Epidermal melanocyte (primary cell): ENCODE measurements around the gene SLC39A11.

Experiments
- DNase-seq: peaks from one replicate; pipeline ENCODE4 v3.0.0; 2011; ENCODE audit warnings: low spot score; ENCODE audit not compliant: insufficient read length

Gene SLC39A11

DNA sequence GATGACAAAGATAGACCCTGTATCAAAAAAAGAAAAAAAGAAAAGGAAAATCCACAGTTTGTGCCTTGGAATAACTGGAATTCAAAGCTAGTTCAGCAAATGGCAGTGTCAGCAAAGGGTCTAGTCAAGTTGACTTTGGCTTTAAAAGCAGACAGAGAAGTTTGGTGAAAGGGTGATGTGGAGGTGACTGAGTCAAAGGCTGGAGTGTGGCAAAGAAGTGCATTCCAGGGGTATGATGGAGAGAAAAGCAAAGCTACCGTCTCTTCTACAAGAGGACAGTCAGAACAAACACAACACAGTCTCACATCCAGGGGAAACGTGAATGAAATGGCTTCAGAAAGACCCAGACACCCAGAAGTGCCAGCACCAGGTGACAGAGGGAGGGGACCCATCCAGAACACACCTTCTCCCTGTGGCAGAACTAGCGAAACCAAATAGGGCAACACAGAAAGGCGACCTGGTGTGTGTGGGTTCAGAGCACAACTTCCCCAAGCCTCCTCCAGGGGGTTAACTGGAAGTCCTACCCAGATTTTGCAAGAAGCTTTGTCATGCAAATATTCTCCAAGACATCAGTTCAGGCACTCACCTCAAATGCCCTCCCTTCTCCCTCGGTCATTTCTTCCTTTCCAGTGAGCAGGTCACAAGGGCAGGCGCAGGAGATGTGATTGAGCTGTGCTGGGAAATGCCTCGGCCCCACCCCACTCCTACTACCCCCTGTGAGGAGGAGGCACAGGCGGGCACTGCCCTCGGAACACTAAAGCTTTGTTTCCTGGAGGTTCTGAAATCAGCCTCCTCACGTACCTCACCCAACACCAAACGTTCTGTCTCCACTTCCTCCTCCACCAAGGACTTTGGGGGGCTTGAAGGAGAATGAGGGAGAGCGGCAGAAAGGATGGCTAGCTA lies 489.7 kb downstream of the SLC39A11 start:
- no peak for DNase-seq

DNA sequence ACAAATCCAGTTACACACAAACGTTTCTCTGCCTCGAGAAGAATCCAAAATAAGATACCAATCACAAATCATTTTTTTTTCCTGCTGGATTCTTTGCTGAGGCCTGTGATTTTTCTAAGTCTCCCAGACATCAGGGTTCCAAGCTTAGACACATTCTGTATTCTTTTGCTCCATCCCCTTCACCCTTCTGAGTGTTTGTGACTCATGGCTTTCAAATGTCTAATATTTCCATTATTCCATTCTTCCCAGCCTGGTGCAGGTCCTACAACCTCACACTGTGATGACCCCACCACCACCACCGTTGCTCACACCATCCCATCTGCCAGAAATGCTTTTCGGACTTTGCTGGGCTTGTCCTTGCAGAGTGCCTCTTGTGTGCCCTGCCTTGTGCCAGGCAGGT lies 491.6 kb downstream of the SLC39A11 start:
- DNase-seq = no peak

DNA sequence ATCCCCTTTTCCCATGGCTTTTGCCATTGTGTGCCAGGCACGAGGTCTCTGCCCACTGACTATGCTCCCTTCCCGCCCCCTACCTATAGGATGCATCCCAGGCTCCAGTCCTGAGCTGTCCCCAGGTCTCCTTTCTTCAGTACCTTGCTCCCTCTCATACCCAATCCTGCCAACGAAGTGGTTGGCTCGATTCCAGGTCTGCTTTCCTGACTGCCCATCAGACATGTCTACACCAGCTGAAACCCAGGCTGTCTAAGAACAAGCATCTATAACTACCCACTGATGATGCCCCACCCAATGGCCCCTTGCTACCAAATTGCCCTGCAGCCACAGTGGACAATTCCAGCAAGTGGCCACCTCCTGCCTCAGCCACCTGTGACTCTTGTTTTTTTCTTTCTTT lies 492.6 kb downstream of the SLC39A11 start:
- no peak for DNase-seq

DNA sequence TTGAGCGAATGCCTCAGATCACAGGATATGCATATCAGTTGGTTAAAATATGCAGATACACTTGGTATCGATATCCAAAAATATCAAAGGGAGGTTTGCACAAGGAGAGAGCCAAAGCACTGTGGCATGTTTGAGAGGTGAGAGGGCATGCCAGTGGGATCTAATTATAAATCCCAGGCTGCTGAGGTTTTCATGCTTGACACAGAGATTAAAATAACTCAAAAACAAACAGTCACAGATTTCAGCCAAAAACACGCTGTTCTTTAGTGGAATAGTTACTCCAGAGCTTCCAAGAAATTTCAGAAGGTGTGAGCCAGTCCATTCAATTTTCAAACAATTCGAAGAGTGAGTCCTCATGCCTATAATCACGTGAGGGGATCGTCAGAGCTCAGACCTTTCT lies 493.8 kb downstream of the SLC39A11 start:
- no peak for DNase-seq

DNA sequence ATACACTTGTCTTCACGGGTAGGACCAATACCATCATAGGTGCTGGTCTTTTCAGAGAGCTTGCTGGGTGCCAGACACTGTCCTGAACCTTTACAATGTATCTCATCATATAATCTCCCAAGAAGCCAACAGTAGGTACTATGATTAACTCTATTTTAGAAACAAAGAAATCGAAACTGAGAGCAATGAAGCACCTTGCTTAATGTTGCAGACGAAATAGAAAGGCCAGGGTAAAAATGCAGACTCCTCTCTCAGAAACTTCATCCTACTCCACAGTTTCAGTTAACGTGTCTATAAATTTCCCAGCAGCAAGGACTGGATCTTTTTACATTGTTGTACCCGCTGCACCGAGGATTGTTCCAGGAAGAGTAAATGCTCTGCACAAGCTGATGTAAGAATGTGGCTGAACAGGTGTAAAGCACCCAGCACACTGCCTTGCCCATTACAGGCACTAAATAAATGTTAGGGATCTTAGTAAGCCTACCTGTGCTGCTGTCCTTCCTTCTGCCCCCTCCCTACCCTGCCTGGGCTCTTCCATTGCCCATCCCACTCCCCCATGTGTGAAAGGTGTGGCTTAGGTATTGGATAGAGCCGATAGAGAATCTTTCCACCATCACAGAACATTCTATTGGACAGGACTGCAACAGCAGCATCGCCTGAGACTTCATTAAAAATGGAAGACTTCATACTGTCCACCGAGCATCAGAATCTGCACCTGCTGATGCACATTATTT lies 495.0 kb downstream of the SLC39A11 start:
- DNase-seq = no peak
